CD4-positive, alpha-beta T cell treated with Interleukin-12 subunit alpha and Interleukin-12 subunit beta, for 1 hour (primary cell): ENCODE measurements around the gene NACC2.

ENCODE experiments used
- DNase-seq: peaks from one replicate; pipeline ENCODE4 v3.0.0-alpha.2; 2020

Gene NACC2

DNA sequence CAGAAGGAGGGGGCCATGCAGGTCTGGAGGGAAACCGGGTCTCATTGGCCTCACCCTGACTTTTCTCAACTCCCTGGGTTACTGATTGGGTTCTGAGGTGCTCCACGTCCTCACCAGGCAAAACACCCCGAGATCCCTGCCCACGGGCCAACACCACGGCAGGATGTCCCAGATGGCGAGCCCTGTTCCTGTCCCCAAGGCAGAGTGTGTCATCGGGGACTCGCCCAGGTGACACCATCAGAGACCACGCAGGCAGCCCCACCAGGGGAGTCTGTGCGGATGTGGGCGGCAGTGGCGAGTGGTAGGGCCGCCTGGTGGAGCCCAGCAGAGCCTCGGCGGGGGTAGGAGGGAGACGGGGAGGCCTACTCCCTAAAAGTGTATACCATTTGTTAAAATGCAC lies 74.9 kb downstream of the NACC2 start:
- DNase-seq, result no peak

DNA sequence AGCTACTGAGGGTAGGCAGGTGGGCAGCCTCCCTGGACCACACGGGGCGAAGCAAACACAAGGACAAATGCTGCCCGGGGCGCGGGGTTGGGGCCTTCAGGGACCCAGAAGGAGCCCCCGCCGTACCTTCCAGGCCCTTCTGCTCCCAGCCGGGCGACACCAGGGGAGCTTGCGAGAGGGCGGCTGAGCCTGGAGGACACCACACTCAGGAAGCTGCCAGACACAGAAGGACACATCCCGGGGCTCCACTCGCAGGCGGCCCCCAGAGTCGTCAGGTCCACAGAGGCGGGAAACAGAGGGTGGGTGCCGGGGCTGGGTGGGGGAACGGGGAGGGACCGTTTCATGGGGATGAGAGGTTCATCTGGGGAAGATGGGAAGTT lies 75.4 kb downstream of the NACC2 start:
- no peak for DNase-seq

DNA sequence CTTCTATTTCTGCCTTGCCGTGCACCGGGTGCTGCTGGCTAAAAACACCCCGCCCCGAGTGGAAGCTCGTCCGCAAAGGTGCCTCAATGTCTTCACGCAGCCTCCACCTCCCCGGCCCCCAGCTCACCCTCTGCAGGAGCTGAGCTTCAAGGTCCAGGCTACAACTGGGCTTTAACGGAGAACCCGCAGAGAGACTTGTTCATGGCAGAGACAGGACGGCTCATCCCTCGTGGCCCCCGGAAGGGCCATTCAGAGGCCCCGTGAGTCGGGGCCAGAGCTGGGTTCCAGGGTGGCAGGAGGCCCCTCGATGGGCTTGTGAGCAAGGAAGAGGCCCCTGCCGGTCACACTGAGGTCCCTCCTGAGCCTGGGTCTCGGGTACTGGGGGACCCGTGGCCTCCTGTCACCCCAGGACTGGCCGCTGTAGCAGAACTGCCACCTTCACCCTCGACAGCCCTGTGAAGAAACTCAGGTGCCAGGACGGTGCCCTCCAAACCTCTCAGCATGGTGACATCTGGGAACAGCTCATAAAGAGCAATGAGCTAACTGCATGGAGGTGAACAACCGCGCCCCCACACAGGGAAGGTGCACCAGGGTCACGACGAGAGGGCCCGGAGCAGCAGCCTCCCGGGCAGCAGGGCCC lies 75.9 kb downstream of the NACC2 start:
- no peak for DNase-seq

DNA sequence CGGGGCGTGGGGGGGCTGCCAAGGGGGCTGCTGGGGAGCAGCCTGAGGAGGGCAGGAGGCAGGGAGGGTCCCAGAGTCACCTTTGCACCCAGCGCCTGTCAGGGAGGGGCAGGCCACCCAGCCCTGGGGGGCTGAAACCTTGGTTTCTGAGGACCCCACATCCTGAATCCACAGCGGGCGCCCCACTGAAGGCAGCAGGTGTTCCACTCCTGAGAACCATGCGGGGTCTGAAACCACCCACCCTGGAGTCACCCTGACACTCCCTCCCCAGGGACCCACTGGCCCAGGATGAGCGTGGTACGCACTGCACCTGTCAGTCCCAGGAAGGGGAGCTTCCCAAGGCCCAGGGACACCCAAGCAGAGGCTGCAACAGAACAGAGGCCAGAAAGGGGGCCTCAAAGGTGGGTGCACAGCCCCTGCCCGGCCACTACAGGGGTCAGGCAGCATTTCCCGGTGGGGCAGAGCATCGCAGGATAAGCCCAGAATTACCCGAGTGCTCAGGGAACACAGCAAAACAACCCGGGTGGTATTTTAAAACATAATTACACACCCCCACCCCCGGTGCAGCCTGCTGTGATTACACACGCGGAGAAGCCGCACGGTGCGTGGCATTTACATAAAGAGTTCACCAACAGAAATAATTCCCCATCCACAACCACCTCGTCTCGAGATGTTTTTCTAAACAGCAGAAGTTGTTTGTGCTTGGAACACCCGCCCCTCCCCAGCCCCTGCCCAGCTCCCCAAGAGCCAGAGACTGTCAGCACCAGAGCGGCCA lies 76.6 kb downstream of the NACC2 start:
- no peak for DNase-seq

DNA sequence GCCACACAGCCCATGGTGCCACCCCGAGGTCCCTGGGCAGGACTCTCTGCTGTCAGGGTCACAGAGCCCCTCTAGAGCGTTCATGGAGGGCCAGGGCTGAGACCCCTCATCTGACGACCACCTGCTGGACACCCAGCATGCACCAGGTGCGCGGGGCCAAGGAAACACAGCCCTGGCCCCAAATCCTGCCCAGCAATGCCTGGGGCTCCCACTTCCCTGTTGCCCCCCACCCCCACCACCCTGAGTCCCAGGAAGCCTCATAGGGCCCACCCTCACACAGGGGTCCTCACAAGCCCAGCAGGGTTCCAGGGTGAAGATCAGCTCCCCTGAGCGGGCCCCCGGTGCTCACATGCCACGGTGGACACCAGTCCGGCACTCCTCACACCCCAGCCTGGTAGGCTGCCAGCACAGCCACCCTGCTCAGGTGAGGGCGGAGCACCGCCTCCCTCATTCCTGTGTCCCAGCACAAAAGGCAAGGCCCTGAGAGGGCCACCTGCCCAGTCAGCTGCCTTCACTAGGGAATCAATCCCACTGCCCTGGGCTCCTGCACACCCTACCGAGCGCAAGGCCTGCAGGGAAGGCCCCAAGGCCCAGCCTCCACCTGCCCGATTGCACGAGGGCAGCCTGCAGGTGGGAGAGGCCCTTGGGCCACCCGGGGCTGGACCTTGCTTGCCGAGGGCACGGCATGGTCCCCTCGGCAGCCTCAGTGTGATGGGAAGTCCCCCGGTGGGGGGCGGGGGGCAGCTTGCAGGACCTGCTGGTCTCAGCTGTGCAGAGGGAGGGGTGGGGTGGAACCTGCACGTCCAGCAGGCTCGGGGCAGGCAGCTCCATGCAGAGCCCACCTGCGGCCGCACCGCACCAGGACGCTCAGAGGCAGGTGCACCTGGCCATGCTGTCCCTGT lies 77.5 kb downstream of the NACC2 start:
- DNase-seq, result no peak

DNA sequence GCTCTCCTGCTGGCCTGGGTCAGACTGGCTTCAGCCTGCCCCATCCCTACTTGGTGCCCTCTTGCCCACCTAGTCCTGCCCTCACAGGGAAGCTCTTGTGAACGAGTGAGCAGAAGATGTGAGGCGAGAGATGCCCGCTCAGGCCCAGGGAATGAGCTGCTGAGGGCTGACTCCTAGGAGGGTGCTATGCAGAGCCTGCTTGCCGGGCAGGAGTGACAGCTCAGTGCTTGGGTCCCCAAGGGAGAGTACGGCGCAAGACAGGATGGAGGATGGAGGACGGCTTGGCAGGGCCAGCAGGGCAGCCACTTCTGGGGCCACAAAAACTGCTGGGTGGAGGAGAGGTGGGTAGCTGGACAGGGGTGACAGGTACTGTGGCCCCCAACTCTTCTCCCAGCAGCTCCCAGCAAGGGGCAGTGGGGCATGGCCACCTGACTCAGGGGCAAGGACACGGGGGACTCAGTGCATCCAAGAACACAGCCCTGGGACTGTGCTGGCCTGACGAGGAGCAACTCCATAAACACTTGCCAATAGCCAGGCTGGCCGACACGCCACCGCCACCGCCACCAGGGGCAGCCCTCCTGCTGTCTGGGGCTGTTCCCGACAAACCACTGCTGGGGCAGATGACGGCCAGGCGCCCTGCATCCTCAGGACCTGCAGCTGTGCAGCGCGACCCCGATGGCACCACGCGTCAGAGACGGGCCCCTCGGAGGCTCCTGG lies 78.4 kb downstream of the NACC2 start:
- DNase-seq, result no peak

DNA sequence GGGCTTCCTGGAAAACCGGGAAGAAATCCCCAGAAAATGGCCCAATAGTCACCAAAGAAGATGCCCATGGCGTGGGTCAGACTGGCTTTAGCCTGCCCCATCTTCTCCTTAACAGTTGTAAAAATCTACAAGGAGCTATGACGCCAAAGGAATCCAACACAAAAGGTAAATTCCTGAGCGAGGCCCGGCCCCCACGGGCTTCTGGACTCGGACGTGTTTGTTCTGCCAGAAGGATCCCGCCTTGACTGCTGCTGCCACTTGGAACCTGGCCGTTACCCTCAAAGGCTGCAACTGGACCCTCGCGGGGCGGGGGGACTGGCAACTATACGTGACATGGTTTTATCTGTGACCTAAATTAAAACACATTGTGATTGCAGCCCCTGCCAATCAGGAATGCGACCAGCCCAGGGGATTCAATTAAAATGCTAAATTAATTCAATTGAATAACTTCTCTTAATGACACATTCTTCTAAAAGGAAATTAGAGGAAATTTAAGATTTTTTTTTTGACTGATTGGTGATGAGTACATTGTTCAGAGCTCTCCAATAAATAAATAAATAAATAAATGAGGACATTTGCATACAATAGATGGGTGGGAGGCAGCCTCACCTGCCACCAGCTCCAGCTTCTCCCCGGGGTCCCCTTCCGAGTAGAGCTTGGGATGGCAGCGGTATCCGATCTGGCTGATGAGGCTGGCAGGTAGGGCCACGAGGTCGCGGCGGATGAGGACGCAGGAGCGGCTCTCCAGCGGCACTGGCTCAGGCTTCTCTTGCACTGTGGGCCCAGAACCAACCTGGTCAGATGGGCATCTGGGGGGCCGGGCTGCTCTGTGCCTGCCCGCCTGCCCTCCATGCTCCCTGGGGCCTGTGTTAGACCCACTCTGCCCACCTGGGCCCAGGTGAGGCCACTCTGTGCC lies 79.2 kb downstream of the NACC2 start:
- no peak for DNase-seq

DNA sequence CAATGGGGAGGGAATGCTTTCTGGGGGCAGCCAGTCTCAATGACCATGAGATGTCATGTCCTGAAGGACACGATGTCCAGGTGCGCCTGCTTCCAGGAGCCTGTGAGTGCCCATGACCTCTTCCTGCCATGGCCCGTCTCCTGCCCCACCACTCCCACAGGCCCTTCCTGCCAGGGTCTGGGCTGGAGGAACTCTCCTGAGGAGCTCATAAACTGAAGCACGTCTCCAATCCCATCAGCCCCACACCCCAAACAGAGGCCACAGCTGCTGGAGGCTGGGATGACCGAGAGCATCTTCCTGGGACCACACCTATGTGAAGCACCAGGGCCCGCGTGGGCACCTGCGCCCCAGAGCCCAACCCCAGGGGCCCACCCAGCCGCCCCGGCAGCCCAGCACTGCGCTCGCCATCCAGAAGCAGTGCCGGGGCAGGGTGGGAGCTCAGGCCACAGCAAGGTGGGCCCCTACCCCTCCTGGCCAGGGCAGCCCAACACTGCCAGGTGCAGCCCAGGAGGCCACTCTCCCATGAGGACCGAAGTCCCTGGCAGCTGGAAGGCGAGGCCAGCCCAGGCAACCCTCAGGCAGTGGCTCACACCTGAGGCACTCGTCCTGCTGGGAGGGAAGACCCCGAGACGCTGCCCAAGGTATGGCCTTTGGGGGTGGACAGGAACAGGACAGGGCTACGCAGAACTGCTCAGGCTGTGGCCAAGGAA lies 80.0 kb downstream of the NACC2 start:
- DNase-seq, result no peak

DNA sequence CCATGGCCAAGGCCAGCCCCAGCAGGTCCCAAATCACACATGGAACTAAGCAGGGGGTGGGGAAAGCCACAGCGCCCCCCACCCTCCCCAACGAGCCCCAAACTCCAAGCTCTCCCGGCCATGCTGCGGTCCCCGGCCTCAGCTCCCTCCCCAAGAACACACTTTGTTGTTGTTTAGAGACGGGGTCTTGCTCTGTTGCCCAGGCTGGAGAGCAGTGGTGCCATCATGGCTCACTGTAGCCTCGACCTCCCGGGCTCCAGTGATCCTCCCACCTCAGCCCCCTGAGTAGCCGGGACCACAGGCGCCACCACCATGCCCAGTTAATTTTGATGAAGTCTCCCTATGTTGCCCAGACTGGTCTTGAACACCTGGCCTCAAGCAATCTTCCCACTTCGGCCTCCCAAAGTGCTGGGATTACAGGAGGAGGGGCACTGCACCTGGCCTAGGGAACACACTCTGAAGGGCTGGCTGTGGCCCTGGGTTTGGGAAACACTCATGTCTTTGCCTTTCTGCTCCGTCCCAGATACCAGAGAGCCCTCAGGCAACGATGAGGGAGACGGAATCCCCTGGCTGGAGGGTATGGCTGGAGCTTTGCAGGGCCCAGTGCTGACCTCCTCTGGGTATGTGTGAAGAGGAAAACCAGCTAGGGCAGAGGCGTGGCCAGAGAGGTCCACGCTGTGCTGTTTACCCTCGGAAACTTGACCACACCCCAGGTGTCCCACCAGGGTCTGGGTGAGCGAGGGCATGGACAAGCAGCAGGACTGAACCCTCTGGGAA lies 80.8 kb downstream of the NACC2 start:
- no peak for DNase-seq

DNA sequence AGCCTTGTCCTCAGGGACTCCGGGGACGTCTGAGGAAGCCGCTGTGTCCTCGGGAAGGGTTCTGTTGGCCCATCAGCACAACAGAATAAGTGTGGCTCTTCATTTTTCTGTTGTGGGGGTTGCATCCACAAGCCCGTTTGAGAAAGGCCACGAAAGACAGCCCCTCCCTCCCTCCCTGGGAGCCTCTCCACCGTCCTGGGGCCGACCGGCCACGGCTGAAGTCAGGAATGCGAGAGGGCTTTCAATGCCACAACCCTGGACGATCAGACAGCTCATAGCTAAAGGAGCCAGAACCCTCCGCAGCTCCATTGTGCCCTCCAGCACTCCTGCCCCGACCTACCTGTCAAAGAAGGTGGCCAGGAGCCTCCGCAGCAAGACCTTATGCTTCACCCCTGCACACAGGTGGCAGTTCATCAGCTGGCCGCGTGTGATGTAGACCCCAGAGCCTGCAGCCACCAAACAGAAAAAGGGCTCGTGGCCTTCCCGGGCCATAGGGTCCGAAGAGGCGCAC lies 81.5 kb downstream of the NACC2 start:
- no peak for DNase-seq

DNA sequence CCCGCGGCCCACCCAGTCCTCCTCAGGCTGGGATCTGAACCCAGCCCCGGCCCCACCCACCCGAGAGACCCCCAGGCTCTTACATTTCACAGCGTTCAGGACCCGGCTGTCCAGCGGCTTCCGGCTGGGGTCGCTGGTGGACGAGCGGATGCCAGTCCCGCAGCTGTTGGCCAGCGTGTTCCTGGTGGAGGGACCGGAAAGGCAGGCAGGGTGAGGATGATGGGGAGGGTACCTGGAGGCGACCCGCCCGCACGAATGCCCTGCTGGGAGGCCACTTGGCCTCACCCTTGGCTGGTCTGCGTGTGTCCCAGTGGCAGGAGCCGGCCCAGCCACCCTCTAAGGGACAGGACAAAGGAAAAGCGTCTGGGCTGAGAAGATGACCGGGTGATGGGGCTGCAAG lies 82.0 kb downstream of the NACC2 start:
- DNase-seq, result no peak

DNA sequence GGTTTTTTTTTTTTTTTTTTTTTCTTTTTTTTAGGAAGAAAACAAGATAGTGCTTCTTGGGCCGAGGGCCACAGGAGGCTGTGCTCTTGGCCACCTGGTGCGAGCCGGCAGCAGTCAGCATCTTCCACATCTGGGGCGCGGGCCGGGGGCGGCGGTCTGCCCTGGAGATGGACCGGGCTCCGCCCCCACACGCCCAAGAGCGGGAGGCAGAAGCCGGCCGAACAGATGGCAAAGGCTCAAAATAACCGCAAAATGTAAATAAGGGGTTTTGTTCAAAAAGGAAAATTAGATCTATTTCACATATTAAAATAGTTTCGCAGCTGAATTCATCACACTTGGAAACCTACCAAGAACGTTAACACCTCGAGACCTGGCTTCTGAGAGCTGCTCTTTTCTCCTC lies 82.4 kb downstream of the NACC2 start:
- no peak for DNase-seq

DNA sequence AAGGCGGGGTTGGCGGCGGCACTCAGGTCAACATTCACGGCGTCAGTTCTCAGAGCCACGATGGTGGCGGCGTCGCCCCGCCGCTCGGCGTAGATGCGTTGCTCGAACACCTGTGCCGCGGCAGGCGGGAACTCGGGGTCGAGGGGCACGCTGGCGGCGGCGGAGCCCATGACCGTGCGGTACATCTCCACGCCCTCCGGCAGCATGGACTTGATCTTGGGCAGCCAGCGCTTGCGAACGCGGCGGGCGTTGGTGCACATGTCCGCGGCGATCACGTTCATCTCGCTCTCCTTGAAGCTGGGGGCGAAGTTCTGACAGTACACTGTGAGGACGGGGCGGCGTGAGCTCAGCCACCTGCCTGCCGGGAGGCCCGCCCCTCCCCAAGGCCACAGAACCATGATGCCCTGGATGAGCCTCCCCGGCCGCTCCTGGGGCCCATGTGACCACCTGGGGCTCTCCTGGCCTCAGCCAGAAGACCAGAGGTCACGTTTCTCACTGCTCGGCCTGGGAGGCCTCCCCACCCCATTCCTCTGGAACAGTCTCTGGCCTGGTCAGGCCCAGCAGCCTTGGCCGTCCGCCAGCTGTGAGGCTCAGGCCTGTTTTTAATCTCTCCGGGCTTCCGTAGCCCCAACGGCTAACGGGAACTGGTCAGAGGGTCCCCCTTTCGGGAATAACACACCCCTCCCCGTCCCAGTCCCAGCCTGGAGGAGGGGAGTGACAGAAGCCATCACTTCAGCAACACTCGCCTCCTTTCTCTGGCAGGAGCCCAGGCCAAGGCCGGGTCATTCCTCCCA lies 83.2 kb downstream of the NACC2 start:
- no peak for DNase-seq

DNA sequence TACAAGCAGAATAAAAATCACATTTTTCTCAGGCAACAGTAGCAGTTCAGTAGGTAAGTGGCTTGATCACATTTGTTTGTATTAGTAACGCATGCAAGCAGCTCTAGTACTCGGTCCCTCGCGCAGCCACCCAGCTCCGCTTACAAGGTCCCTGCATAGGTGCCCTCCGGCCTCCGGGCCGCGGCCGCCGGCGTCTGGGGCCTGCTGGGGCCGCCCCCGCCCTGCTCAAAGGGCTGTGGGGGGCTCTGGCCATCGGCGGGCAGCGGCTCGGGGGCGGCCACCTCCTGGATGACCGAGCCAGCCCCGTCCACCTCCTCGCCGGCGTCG lies 83.8 kb downstream of the NACC2 start:
- DNase-seq, result no peak

DNA sequence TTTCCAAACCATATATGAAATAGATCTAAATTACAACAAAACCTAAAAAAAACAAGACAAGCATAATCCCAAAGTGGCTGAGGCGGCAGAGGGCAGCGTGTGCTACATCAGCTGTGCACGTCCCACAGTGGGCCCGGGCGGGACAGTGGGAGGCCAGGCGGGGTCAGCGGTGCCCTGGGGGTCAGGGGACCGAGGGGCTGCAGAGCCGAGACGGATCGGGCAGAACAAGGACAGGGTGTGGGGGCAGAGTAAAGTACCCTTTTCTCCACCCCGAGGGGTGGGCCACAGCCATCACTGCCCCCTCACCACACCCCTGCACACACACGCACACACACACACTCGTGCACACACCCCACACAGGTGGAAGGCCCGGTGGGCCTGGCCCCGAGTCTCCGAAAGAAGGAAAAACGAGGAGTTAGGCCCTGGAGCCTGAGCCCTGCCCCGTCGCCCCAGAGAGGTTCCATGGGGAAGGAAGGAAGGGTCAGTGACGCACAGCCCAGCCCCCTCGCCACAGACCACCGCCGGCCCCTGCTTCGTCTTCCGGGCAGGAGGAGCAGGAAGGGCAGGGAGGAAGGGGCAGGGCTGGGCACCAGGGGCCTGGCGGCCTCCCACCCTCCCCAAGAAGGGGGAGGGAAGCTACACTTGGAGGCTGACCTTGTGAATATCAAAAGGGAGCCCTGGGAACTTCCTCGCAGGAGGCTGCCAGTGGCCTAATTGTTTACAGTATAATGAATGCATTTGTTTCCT lies 84.3 kb downstream of the NACC2 start:
- no peak for DNase-seq

DNA sequence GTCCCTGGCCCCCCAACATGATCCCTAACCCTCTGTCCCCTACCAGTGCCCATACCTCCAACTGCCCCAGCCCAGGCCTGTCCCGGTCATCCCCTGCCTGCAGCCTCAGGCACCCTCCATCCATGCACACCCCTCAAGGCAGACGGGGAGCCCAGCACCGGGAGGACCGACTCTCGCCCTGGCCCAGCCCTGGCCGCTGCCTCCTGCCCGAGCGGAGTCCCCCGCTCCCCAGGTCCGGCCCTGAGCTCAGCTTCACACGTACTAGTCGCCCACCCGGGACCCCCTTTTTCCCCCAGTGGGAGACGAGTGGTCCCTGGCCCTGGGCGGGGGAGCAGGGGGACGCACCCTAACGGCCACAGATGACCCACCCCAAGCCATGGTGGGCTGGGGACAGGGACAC lies 84.9 kb downstream of the NACC2 start:
- DNase-seq, result no peak

DNA sequence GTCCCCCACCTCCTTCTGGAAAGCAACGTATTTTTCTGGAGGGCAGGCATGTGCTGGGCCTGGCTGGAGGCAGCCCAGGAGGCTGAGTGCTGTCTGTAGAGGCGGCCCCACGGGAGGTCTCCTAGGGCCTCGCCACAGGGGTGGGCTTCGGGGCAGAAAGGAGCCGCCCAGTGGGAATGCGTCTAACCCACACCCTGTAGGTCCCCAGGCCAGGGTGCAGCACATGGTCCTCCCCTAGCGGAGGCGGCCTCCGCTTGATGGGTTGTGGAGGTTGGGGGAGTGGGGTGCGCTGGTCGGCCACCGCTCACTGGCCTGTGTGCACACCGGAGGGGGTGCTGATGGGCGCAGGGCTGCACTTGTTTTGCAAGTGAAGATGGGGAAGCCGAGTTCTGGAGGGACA lies 85.6 kb downstream of the NACC2 start:
- no peak for DNase-seq

DNA sequence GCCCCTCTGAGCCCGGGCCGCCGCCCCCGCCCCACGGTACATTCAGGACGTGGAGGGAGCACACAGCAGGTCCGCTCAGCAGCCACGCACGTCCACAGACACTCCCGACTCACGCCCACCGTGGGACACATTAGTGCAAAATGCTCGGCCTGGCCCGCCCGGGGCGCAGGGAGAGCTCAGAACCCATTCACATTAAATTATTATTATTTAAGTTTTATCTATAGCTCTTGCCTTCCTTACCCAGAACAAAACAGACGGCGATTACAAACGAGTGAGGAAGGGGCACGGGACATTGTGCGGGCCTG lies 86.4 kb downstream of the NACC2 start:
- no peak for DNase-seq
